HG03103 (cell line): ENCODE data around the gene MGLL.
A peak's percentile ranks its signal among the peaks of the same experiment; 100 is the strongest.

ENCODE experiments used
- ATAC-seq: cut with Tn5 transposase; IDR thresholded peaks from one replicate; pipeline ENCODE4 v1.9.1; 2021; ENCODE audit warnings: low read depth; ENCODE audit not compliant: unreplicated experiment

The MGLL gene

GRCh38 chr3:127822041-127822681, at the start of gene MGLL:
Gene MGLL, minus strand, starts transcription at chr3:127822515. Its CDS starts 197 bp downstream, at chr3:127822318.
- no peak for ATAC-seq

GRCh38 chr3:127870156-127870555, 47.8 kb upstream of the MGLL start:
- ATAC-seq: no peak

- no peak for ATAC-seq
These were observed 45.7 kb upstream of the MGLL start for GRCh38 chr3:127867986-127868385.

- no peak for ATAC-seq
These were observed 45.1 kb upstream of the MGLL start for GRCh38 chr3:127867412-127867811.

- ATAC-seq: no peak
These were observed 43.6 kb upstream of the MGLL start for GRCh38 chr3:127865941-127866340.

- no peak for ATAC-seq
These were observed 37.9 kb upstream of the MGLL start for GRCh38 chr3:127860211-127860696.

GRCh38 chr3:127859730-127860129, 37.4 kb upstream of the MGLL start:
- no peak for ATAC-seq

- no peak for ATAC-seq
These were observed 36.6 kb upstream of the MGLL start for GRCh38 chr3:127858937-127859336.

GRCh38 chr3:127858521-127858920, 36.2 kb upstream of the MGLL start:
- ATAC-seq: no peak

GRCh38 chr3:127857333-127857732, 35.0 kb upstream of the MGLL start:
- no peak for ATAC-seq

GRCh38 chr3:127856801-127857200, 34.5 kb upstream of the MGLL start:
- no peak for ATAC-seq

GRCh38 chr3:127855246-127855645, 32.9 kb upstream of the MGLL start:
- ATAC-seq: no peak

GRCh38 chr3:127853681-127854080, 31.4 kb upstream of the MGLL start:
- no peak for ATAC-seq

GRCh38 chr3:127851899-127852298, 29.6 kb upstream of the MGLL start:
- no peak for ATAC-seq

- ATAC-seq: no peak
These were observed 27.1 kb upstream of the MGLL start for GRCh38 chr3:127849368-127849767.

- ATAC-seq: no peak
These were observed 26.1 kb upstream of the MGLL start for GRCh38 chr3:127848131-127849129.

- ATAC-seq: no peak
These were observed 25.0 kb upstream of the MGLL start for GRCh38 chr3:127847236-127847720.

- ATAC-seq: no peak
These were observed 24.3 kb upstream of the MGLL start for GRCh38 chr3:127846576-127846975.

GRCh38 chr3:127844326-127844942, 22.1 kb upstream of the MGLL start:
- peak; percentile 71 for ATAC-seq

- ATAC-seq: no peak
These were observed 18.4 kb upstream of the MGLL start for GRCh38 chr3:127840671-127841070.

- ATAC-seq: no peak
These were observed 16.8 kb upstream of the MGLL start for GRCh38 chr3:127839099-127839498.
